Glutamatergic neuron (in vitro differentiated cells): Measurements from ENCODE around the gene ZNF619. TPM values are rescaled to one million over a fixed set of nuclear protein-coding genes. Genes with fewer than 3 reads are reported as not detected.

Experiments
- DNase-seq: peaks from one replicate; pipeline ENCODE4 v3.0.0; 2022
- H3K27ac Mint-ChIP-seq: one replicate; pipeline ENCODE4 v1.8.0; 2020; ENCODE audit warnings: mild to moderate bottlenecking, mixed read lengths, inconsistent platforms; ENCODE audit not compliant: unreplicated experiment
- H3K27me3 Mint-ChIP-seq: one replicate; pipeline ENCODE4 v1.8.0; 2020; ENCODE audit warnings: mild to moderate bottlenecking, moderate library complexity, mixed read lengths, inconsistent platforms; ENCODE audit not compliant: unreplicated experiment
- H3K36me3 Mint-ChIP-seq: one replicate; pipeline ENCODE4 v1.8.0; 2020; ENCODE audit warnings: mild to moderate bottlenecking, mixed read lengths, inconsistent platforms; ENCODE audit not compliant: unreplicated experiment
- H3K4me1 Mint-ChIP-seq: one replicate; pipeline ENCODE4 v1.8.0; 2020; ENCODE audit warnings: mild to moderate bottlenecking, low read depth, mixed read lengths, inconsistent platforms; ENCODE audit not compliant: unreplicated experiment
- H3K4me3 Mint-ChIP-seq: one replicate; pipeline ENCODE4 v1.8.0; 2020; ENCODE audit warnings: mild to moderate bottlenecking, mixed read lengths, inconsistent platforms; ENCODE audit not compliant: unreplicated experiment
- H3K9me3 Mint-ChIP-seq: one replicate; pipeline ENCODE4 v1.8.0; 2020; ENCODE audit warnings: mild to moderate bottlenecking, moderate library complexity, mixed read lengths, inconsistent platforms; ENCODE audit not compliant: unreplicated experiment
- CTCF ChIP-seq: fragments of 200-600 bp; sonication (generic); IDR thresholded peaks from one replicate; pipeline ENCODE4 v1.5.0; 2021; ENCODE audit not compliant: partially characterized antibody, unreplicated experiment
- total RNA-seq: library from RNA; stranded (reverse); fragmentation: NEBNext Ultra II Directional; extraction: Animal tissue kit (Norgen Biotek cat#: 25700); gene quantifications from one replicate; pipeline ENCODE4 v1.2.1, GENCODE V29; 2021; ENCODE audit not compliant: unreplicated experiment

The ZNF619 gene
- total RNA-seq, 1 donor from 2014 or later = 7.2 TPM

- H3K36me3 Mint-ChIP-seq = peaks cover 30% of the 10 kb centered on the region
- DNase-seq = no peak
- peaks cover 2% of the 10 kb centered on the region for H3K9me3 Mint-ChIP-seq
- H3K27me3 Mint-ChIP-seq = no peaks in the 10 kb centered on the region
- no peak for TF ChIP-seq CTCF
- H3K27ac Mint-ChIP-seq = no peak overlapping the region
- H3K4me3 Mint-ChIP-seq = no peak overlapping the region
- H3K4me1 Mint-ChIP-seq = no peaks in the 10 kb centered on the region
Measured at GRCh38 chr3:40490916-40491315, 14.0 kb downstream of the ZNF619 start.

GRCh38 chr3:40494698-40495097, 17.8 kb downstream of the ZNF619 start:
- H3K27ac Mint-ChIP-seq = no peak overlapping the region
- peaks cover under 1% of the 10 kb centered on the region for H3K27me3 Mint-ChIP-seq
- peaks cover 4% of the 10 kb centered on the region for H3K36me3 Mint-ChIP-seq
- no peaks in the 10 kb centered on the region for H3K9me3 Mint-ChIP-seq
- H3K4me3 Mint-ChIP-seq = no peak overlapping the region
- H3K4me1 Mint-ChIP-seq = no peaks in the 10 kb centered on the region
- no peak for DNase-seq
- TF ChIP-seq CTCF = no peak

- H3K4me1 Mint-ChIP-seq = no peaks in the 10 kb centered on the region
- H3K9me3 Mint-ChIP-seq = no peaks in the 10 kb centered on the region
- H3K27ac Mint-ChIP-seq = no peak overlapping the region
- peaks cover 3% of the 10 kb centered on the region for H3K27me3 Mint-ChIP-seq
- TF ChIP-seq CTCF = no peak
- no peaks in the 10 kb centered on the region for H3K36me3 Mint-ChIP-seq
- no peak for DNase-seq
- H3K4me3 Mint-ChIP-seq = no peak overlapping the region
Measured at GRCh38 chr3:40497288-40497687, 20.4 kb downstream of the ZNF619 start.

GRCh38 chr3:40499952-40500351, 23.0 kb downstream of the ZNF619 start:
- Mint-ChIP-seq H3K4me1 (no peaks in the 10 kb centered on the region), H3K27me3 (peaks cover 3% of the 10 kb centered on the region)
- no peak for DNase-seq

GRCh38 chr3:40502034-40502433, 25.1 kb downstream of the ZNF619 start:
- Mint-ChIP-seq H3K36me3 (no peaks in the 10 kb centered on the region), H3K9me3 (no peaks in the 10 kb centered on the region), H3K4me3 (no peak overlapping the region), H3K27me3 (peaks cover 5% of the 10 kb centered on the region), H3K4me1 (peaks cover 4% of the 10 kb centered on the region), H3K27ac (no peak overlapping the region)
- no peak for TF ChIP-seq CTCF
- DNase-seq = no peak

More at GRCh38 chr3:40499952-40500351, 23.0 kb downstream of the ZNF619 start:
- H3K9me3 Mint-ChIP-seq = no peaks in the 10 kb centered on the region
- no peak for TF ChIP-seq CTCF
- H3K4me3 Mint-ChIP-seq = no peak overlapping the region
- no peak overlapping the region for H3K27ac Mint-ChIP-seq
- H3K36me3 Mint-ChIP-seq = no peaks in the 10 kb centered on the region
